MG63 (cell line): Measurements from ENCODE around the gene TCF4. TPM values are rescaled to one million over a fixed set of nuclear protein-coding genes. Genes with fewer than 3 reads are reported as not detected.

Experiments
- DNase-seq: peaks from one replicate; pipeline ENCODE4 v3.0.0-alpha.2; 2020
- H3K27me3 ChIP-seq: fragments of 250-450 bp; sonication (Bioruptor Pico); 2 replicates; pipeline ENCODE4 v1.5.1; 2020; ENCODE audit warnings: mild to moderate bottlenecking, moderate library complexity
- H3K36me3 ChIP-seq: fragments of 250-450 bp; sonication (Bioruptor Pico); 2 replicates; pipeline ENCODE4 v1.5.1; 2020; ENCODE audit warnings: mild to moderate bottlenecking, moderate library complexity
- H3K4me3 ChIP-seq: fragments of 250-450 bp; sonication (Bioruptor Pico); 2 replicates; pipeline ENCODE4 v1.5.1; 2020; ENCODE audit warnings: mild to moderate bottlenecking, moderate library complexity
- H3K9me3 ChIP-seq: fragments of 250-450 bp; sonication (Bioruptor Pico); 2 replicates; pipeline ENCODE4 v1.5.1; 2020; ENCODE audit warnings: mild to moderate bottlenecking, moderate library complexity
- total RNA-seq: library from RNA; depleted of rRNA; stranded (reverse); fragments of >200 nt; shearing (Covaris generic); gene quantifications from 2 replicates; pipeline ENCODE4 v1.2.3, GENCODE V29; 2014; ENCODE audit warnings: low replicate concordance

TCF4 gene
- total RNA-seq, 1 experiment from 2014 or later = 20.3 TPM

DNA sequence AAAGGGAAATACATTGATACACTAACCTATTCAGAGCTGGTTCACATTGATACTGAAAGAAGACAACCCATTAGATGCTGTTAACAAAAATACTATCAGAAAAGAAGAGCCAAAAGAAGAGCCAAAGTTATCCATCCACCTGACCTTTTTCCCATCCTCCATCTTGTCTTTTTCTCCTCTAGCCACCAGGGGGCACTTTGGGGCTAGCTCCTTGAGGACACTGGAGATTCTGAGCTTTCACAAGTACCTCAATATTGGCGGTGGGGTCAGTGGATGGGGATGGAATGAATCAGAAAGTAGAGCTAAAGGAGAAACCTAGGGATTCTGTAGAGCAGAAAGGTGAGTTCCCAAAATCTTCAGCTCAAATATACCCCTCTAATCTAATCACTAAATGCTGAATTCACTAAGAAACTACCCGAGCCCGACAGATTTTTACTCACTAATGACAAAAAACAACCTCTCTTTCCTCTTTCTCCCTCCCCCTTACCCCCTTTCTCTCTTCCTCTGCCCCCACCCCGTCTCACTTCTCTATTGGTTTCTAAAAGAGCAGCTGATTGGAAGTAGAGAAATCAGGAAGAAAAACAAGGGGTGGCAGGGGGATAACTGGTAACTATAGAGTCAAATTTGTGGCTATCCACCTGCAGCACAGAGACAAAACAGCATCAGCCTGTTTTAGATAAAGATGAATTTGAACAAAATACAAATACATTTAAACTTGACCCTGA, 203.3 kb downstream of the TCF4 start:
- no peak for DNase-seq
- Histone ChIP-seq H3K27me3 (no peaks in the 10 kb centered on the region), H3K36me3 (no peaks in the 10 kb centered on the region)

DNA sequence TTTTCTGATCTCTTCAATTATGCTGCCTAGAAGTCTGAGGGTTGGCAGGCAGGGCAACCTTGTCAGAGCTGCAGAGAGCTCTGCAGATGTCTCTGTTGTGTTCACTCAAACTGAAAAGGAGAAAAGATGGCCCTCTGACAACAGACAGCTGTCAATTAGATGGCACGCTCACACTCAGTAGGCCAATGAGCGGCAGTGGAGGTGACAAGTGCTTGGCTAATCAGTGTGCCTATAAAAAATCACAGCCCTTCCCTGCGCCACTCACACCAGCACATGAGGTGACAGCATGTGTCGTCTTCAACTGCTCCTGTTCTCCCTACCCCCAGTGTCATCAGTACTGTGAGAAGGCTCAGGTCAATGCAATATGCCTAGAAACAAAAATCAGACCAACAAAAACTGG, 203.9 kb downstream of the TCF4 start:
- H3K27me3 ChIP-seq = no peaks in the 10 kb centered on the region

More for the DNA sequence above, 203.3 kb downstream of the TCF4 start:
- no peak overlapping the region for H3K4me3 ChIP-seq
- peaks cover 10% of the 10 kb centered on the region for H3K9me3 ChIP-seq

DNA sequence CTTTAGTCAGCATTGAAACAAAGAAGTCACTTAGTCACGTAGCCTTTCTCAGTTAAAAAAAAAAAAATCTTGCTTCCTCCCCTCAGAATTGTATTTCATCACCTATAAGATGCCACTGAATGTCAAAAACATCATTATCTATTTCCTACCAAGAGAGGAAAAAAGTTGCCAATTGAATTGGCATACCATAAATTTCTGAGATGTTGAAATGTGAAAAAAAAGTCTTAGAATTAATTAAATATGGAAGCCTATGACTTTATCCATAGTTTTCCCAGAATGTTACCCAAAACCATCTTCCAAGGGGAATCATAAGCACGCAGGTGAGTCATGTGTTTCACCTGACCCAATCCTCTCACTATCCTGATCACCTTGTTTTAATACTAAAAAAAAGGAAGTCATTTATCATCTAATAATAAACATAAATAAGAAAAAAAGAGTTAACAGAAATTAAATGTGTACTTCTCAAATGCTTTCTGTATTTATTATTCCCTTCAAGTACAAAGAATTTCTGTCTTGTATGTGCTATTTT, 205.7 kb downstream of the TCF4 start:
- Histone ChIP-seq H3K9me3 (peaks cover 10% of the 10 kb centered on the region), H3K27me3 (no peaks in the 10 kb centered on the region), H3K4me3 (no peak overlapping the region), H3K36me3 (no peaks in the 10 kb centered on the region)
- DNase-seq = no peak

More for the DNA sequence above, 203.9 kb downstream of the TCF4 start:
- Histone ChIP-seq H3K4me3 (no peak overlapping the region), H3K9me3 (peaks cover 10% of the 10 kb centered on the region), H3K36me3 (no peaks in the 10 kb centered on the region)
- no peak for DNase-seq

DNA sequence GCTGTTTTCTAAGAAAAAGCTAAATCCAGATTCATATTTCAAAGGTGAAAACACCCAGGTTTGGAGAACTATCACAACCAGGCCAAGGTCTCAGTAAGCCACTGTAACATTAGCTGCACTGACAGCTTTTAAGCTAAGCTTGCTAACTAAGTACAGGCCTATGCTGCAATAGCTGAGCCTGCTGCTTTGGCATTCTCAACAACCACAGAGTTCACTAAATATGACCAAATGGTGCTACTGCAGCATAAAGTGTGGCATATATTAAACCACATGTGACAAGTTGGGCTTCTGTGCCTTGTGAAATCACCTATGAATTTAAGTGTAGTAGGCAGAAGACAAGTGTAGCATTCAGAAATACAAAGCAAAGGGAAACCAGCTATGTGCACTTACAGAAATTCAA, 206.7 kb downstream of the TCF4 start:
- no peak for DNase-seq
- Histone ChIP-seq H3K36me3 (no peaks in the 10 kb centered on the region), H3K9me3 (peaks cover 10% of the 10 kb centered on the region), H3K4me3 (no peak overlapping the region), H3K27me3 (no peaks in the 10 kb centered on the region)

DNA sequence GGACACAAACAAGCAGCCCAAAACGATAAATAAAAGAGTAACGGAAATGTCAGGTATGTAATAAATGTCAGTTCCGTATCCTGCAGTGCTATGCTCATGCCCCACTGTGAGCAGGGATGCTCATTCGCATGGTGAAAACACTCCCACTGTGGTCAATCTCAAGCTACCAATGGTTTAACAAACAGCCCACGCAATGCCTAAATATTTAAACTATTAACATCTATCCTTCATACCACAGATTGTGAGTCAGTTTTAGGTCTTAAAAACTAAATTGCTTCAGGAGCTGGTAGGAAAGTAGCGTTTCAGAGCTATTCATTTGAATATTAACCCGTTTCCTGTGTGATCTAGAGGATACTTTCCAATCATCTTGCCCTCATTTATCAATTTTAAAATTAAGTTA, 207.4 kb downstream of the TCF4 start:
- no peak for DNase-seq
- Histone ChIP-seq H3K27me3 (no peaks in the 10 kb centered on the region), H3K36me3 (no peaks in the 10 kb centered on the region), H3K4me3 (no peak overlapping the region), H3K9me3 (peaks cover 10% of the 10 kb centered on the region)

DNA sequence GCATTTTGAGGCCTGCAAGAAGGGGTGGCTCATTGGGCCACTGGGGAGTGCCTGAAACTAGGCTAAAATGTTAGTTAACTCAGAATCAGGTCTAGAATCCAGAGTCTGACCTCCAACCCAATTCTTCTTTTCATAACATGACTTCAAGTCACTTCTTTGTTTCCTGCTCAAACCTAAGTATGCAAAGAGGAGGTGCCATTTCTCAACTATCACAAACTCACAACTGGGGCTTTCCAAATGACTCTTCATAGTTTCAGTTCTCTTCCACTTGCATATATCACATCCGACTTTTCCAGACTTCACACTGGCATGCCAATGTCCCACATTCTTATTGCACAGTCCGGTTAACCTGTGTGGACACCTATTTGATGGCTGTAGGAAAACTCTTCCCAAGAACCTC, 211.6 kb downstream of the TCF4 start:
- H3K9me3 ChIP-seq = no peaks in the 10 kb centered on the region; the same call in 1 of the 2 replicates
- no peaks in the 10 kb centered on the region for H3K36me3 ChIP-seq
- H3K4me3 ChIP-seq = no peak overlapping the region
- no peak for DNase-seq
- H3K27me3 ChIP-seq = no peaks in the 10 kb centered on the region

DNA sequence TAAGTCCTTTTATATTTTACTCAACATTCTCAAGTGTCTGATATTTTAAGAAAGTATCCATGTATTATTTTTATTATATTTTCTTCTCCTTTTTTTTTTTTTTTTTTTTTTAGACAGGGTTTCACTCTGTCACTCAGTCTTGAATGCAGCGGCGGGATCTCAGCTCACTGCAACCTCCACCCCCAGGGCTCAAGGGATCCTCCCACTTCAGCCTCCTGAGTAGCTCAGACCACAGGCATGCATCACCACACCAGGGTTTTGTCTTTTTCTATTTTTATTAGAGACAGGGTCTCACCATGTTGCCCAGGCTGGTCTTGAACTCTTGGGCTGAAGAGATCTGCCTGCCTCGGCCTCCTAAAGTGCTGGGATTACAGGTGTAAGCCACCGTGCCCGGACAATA, 212.1 kb downstream of the TCF4 start:
- Histone ChIP-seq H3K36me3 (no peaks in the 10 kb centered on the region), H3K4me3 (no peak overlapping the region), H3K9me3 (no peaks in the 10 kb centered on the region; the same call in 1 of the 2 replicates), H3K27me3 (no peaks in the 10 kb centered on the region)
- no peak for DNase-seq

DNA sequence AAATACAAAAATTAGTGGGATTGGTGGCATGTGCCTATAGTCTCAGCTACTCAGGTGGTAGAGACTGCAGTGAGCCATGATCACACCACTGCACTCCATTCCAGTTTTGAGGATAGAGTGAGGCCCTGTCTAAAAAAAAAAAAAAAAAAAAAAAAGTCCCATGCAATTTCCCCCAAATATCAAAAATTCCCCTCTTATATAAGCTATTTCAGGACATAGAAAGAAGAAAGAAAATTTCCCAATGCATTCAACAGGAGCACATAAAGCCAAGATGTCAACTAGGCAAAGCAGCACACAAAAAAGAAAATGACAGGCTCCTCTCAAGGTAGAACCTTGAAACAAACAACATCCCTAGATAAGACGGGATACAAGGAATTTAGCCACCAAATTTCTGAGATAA, 213.3 kb downstream of the TCF4 start:
- DNase-seq = no peak
- H3K27me3 ChIP-seq = no peaks in the 10 kb centered on the region
- H3K4me3 ChIP-seq = no peak overlapping the region
- no peaks in the 10 kb centered on the region for H3K36me3 ChIP-seq
- no peaks in the 10 kb centered on the region; the same call in 1 of the 2 replicates for H3K9me3 ChIP-seq

DNA sequence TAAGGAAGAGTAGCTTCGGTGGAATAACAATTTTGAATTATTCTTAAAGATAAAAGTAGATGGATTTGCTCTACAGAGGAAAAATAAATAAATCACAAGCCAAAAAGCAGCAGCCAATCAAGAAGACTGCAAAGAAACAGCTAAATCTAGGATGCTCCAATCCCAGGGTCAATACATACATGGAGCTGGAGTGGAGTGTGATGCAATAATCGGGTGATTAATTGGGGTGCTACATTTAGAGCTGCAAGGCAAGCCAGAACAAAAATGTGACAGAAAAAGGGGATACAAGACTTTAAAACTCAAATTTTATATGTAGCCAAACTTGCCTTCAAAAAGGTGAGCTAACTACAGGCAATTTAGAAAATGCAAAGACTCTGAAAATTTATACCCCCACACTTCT, 215.8 kb downstream of the TCF4 start:
- H3K27me3 ChIP-seq = no peaks in the 10 kb centered on the region
- no peak for DNase-seq
- H3K4me3 ChIP-seq = no peak overlapping the region
- H3K36me3 ChIP-seq = no peaks in the 10 kb centered on the region
- no peaks in the 10 kb centered on the region; the same call in 1 of the 2 replicates for H3K9me3 ChIP-seq

DNA sequence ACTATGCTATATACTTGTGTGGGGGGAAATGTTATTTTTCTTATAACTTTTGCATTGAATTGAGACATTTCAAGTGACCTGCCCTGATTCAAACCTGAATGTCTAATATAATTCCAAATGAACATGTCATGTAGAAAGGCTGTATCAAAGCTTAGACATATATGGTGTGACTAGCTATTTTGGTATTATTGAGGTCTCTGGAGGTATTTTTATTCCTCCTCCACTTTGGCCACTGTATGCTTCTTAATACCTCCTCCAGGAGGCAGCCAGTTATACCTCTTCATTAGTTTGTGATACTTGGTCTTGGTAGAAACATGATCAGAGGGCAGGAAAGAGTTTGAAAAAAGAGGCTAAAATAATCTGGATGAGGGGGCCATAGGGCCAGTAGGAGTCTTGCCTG, 217.1 kb downstream of the TCF4 start:
- Histone ChIP-seq H3K4me3 (no peak overlapping the region), H3K9me3 (no peaks in the 10 kb centered on the region; the same call in 1 of the 2 replicates), H3K27me3 (no peaks in the 10 kb centered on the region), H3K36me3 (no peaks in the 10 kb centered on the region)
- DNase-seq = no peak

DNA sequence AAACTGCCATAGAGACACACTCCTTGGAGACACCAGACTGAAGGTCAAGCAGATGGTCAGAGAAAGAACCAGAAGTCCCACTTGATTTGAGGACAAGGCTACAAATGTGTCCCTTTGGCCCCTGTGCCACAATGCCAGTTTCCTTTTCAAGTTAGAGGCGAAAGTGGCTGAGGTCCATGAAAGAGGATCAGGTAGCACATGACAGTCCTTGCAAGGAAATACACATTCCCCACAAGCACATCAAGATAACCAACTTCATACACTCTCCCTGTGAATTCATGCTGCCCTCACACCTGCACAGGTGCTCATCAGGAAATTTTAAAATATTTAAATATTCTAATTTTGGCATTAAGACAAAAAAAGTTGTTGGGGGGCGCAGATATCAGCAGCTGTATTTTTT, 218.6 kb downstream of the TCF4 start:
- H3K36me3 ChIP-seq = no peaks in the 10 kb centered on the region
- no peak overlapping the region for H3K4me3 ChIP-seq
- no peaks in the 10 kb centered on the region for H3K27me3 ChIP-seq
- DNase-seq = no peak
- no peaks in the 10 kb centered on the region; the same call in 1 of the 2 replicates for H3K9me3 ChIP-seq

DNA sequence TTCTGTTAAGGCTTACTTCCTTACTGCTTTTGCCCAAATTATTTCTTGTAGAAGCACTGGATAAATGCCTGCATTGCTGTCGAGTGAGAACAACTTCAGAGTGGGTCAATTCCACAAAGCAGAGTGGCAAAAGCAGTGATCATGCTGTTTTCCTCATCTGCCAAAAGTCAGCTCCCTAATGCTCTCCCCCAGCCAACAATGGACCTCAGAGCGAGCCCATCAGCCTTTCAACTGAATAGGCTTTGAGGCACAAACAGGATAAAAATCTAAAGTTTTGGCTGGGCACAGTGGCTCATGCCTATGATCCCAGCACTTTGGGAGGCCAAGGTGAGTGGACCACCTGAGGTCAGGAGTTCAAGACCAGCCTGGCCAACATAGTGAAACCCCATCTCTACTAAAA, 222.7 kb downstream of the TCF4 start:
- H3K27me3 ChIP-seq = no peaks in the 10 kb centered on the region
- no peak overlapping the region for H3K4me3 ChIP-seq
- DNase-seq = no peak
- H3K9me3 ChIP-seq = no peaks in the 10 kb centered on the region
- no peaks in the 10 kb centered on the region for H3K36me3 ChIP-seq

DNA sequence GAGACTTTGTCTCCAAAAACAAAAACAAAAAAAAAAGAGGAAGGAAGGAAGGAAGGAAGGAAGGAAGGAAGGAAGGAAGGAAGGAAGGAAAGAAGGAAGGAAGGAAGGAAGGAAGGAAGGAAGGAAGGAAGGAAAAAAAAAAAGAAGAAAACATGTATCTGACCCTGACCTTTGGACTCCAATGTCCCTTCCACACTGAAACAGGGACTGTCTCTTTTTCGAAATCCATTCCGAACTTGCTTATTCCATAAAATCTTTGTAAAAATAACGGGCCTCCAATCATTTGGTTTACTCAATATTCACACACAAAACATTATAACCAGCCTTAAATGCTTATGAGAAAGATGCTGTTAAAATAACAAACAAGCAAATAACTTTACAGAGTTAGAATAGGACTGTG, 225.7 kb downstream of the TCF4 start:
- no peaks in the 10 kb centered on the region for H3K9me3 ChIP-seq
- H3K4me3 ChIP-seq = no peak overlapping the region
- DNase-seq = no peak
- no peaks in the 10 kb centered on the region for H3K36me3 ChIP-seq
- no peaks in the 10 kb centered on the region for H3K27me3 ChIP-seq

DNA sequence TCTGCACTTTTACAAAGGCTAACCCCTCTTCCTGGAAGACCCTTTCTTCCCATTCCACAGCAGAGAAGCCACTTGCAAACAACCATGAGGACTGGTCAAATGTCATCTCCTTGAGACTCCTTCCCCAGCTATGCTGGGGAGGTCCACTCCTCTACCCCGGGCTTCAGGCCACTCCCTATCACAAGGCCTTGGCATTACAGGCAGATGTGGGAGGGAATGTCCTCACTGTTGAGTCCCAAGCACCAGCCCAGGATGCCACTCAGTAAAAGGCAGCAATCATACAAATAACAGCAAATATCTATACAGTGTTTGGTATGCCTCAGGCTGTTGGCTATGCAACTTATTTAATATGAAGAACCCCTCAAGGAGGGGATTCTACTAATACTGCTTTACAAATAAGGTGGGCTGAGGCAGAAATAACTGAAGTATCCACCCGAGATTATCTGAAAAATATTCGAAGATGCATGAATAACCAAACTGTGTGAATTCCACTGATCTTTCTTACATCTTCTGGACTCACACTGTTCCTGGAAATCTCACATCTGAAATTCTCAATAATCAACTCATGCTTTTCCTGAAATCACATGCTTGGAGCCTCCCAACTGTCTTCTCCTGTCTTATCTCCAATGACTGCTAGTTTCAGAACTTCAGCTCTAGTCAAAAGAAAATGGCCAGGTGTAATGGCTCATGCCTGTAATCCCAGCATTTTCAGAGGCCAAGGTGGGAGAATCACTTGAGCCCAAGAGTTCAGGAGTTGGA, 226.3 kb downstream of the TCF4 start:
- no peak for DNase-seq
- no peaks in the 10 kb centered on the region for H3K36me3 ChIP-seq
- H3K4me3 ChIP-seq = no peak overlapping the region
- no peaks in the 10 kb centered on the region for H3K9me3 ChIP-seq
- H3K27me3 ChIP-seq = no peaks in the 10 kb centered on the region

DNA sequence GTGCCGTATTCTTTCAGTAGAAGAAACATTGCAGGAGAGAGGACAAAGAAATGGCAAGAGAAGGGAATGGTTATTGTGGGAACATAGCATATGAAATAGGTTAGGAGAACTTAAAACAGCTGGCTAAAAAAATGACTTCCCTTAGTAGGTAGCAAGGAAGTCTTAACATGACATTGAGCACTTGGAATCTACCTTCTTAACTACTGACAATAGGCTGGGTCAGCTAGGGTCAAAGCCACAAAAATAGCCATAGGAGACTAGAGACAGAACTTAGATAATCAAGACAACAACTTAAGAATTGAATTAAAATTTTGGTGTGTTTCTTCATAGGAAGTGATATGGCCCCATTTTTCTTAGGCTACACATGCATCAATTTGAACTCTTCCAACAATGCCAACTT, 227.9 kb downstream of the TCF4 start:
- H3K27me3 ChIP-seq = no peaks in the 10 kb centered on the region
- DNase-seq = no peak
- no peak overlapping the region for H3K4me3 ChIP-seq

DNA sequence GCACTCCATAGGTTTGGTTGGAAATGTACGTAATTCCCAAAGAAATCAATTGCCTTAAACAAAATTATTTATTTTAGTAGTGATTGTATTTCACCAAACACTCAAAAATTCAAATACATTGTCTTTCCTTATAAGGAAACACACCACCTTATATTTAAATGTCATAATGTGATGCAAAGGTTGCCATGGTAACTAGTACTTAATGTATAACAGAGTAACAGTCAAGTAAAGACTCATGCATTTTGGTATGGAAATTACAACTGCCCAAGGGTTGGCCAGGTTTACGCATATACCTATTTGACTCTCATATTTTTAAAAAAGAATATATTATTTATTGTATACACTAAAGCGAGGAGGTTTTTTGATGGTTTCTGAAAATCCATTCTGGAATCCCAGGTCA, 231.2 kb downstream of the TCF4 start:
- H3K36me3 ChIP-seq = no peaks in the 10 kb centered on the region
- H3K27me3 ChIP-seq = no peaks in the 10 kb centered on the region
- DNase-seq = no peak
- no peaks in the 10 kb centered on the region for H3K9me3 ChIP-seq
- H3K4me3 ChIP-seq = no peak overlapping the region

More for the DNA sequence above, 227.9 kb downstream of the TCF4 start:
- Histone ChIP-seq H3K9me3 (no peaks in the 10 kb centered on the region), H3K36me3 (no peaks in the 10 kb centered on the region)

DNA sequence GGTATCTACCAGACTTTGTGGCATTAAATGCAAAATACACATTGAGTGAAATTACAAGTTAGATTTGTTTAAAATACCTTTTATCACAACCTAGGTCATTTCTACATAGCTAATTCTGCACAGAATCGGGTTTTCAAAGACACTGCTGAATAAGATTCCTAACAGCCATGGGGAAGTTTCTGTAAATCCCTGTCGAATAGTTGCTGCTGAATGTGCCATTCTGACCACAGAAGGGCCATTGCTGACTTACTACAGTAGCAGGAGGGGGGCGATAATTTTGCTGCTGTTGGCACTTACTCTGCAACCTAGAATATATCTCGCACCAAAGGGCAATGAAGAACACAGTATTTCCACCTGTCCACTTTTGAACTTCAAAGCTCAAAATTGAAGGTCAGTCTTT, 232.8 kb downstream of the TCF4 start:
- H3K27me3 ChIP-seq = no peaks in the 10 kb centered on the region
- no peaks in the 10 kb centered on the region for H3K36me3 ChIP-seq
- no peak overlapping the region for H3K4me3 ChIP-seq
- no peak for DNase-seq
- no peaks in the 10 kb centered on the region for H3K9me3 ChIP-seq

DNA sequence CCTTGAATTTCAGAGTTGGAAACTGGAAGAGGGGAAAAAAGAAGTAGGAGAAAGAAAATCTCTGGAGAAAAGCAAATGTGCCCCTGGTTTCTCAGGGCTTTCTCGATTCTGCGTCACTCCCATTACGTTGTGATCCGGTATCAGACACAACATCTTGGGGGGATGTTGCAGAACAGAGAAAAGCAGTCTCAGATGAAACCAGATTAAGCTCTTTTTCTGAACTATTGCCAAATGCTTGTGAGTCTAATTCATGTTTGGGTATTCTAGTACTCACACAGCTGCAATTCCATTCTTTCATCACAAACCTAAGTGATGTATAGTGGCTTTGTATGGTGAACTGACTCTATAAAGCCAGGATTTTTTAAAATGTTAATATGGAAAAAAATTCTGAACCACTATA, 233.2 kb downstream of the TCF4 start:
- Histone ChIP-seq H3K36me3 (no peaks in the 10 kb centered on the region), H3K27me3 (no peaks in the 10 kb centered on the region), H3K4me3 (no peak overlapping the region), H3K9me3 (no peaks in the 10 kb centered on the region)
- DNase-seq = no peak
